HCT116 (cell line): Measurements from ENCODE around the gene MYH10. TPM values are rescaled to one million over a fixed set of nuclear protein-coding genes. Genes with fewer than 3 reads are reported as not detected.
A peak's percentile ranks its signal among the peaks of the same experiment; 100 is the strongest.

Experiments
- ATAC-seq: fragments of 200-7000 bp; cut with Tn5 transposase; 2 replicates; pipeline ENCODE4 v1.9.1; 2020; ENCODE audit warnings: mild to moderate bottlenecking, moderate library complexity
- BruUV-seq: library from RNA; stranded (reverse); fragments of 400-500 nt; replicated peaks from 2 replicates; lab custom pipeline; 2021; lab: Mats Ljungman, UMichigan
- CTCF ChIA-PET: fragments of 300-600 bp; sonication (Branson Sonifier 250); formaldehyde crosslinking; loops from one replicate; lab custom pipeline; 2021; ENCODE audit warnings: antibody characterized with exemption; lab: Charles Lee
- POLR2A ChIA-PET: fragments of 300-600, 350-600 bp; sonication (Branson Sonifier 250); formaldehyde crosslinking; loops from one replicate; lab custom pipeline; 2021; ENCODE audit warnings: antibody characterized with exemption; lab: Charles Lee
- RAD21 ChIA-PET, 2 experiments: fragments of 300-600 bp; sonication (Branson Sonifier 250); formaldehyde crosslinking; loops; one replicate each; lab custom pipeline; 2023; ENCODE audit warnings: low total read pairs in 2 of 2; ENCODE audit not compliant: uncharacterized antibody in 2 of 2, unreplicated experiment in 2 of 2, low non-redundant PET in 1 of 2; lab: Charles Lee
- DNase-seq: peaks from one replicate; pipeline ENCODE4 v3.0.0-alpha.2; 2010; ENCODE audit warnings: low read depth, low spot score
- H2AFZ ChIP-seq: fragments of 200-600 bp; shearing (Covaris generic), sonication (generic); 2 replicates; pipeline ENCODE4 v1.6.1; 2017; ENCODE audit warnings: low read depth, mixed run types, mixed read lengths, antibody characterized with exemption, low read length; ENCODE audit not compliant: poor library complexity, severe bottlenecking
- H3K27ac ChIP-seq: 2 replicates; pipeline ENCODE4 v1.5.1; 2012; ENCODE audit warnings: low read depth, low read length
- H3K27me3 ChIP-seq: fragments of 200-600 bp; sonication (generic); 2 replicates; pipeline ENCODE4 v1.6.1; 2016; ENCODE audit warnings: mixed run types, low read length, mixed read lengths; ENCODE audit not compliant: insufficient read depth
- H3K36me3 ChIP-seq, 2 experiments: fragments of 200-500 bp in 1 of 2; fragments of 200-600 bp in 1 of 2; sonication (Bioruptor generic) in 1 of 2; sonication (generic) in 1 of 2; 2 replicates each; pipeline versions ENCODE4 v1.5.1 to v1.6.1; 2014 to 2016; ENCODE audit warnings: low read length in 2 of 2, inconsistent platforms in 1 of 2, mixed read lengths in 1 of 2, mixed run types in 1 of 2; ENCODE audit not compliant: insufficient read depth in 2 of 2, control insufficient read depth in 1 of 2
- H3K4me1 ChIP-seq, 2 experiments: fragments of 200-600 bp in 1 of 2; sonication (generic) in 1 of 2; 2 replicates each; pipeline versions ENCODE4 v1.5.1 to v1.6.1; 2012 to 2017; ENCODE audit warnings: low read length in 2 of 2, inconsistent platforms in 1 of 2, mild to moderate bottlenecking in 1 of 2, mixed read lengths in 1 of 2, mixed run types in 1 of 2, moderate library complexity in 1 of 2; ENCODE audit not compliant: insufficient read depth in 2 of 2, control insufficient read depth in 1 of 2
- H3K4me2 ChIP-seq: fragments of 200-600 bp; sonication (generic); 2 replicates; pipeline ENCODE4 v1.6.1; 2017; ENCODE audit warnings: mixed run types, low read length, mixed read lengths
- H3K4me3 ChIP-seq, 2 experiments: fragments of 200-600 bp in 1 of 2; sonication (generic) in 1 of 2; replicated peaks in 1 of 2; 2 replicates each; pipeline ENCODE4 v1.5.1; 2011 to 2016; ENCODE audit warnings: low read length in 2 of 2, control low read depth in 1 of 2, low read depth in 1 of 2, mild to moderate bottlenecking in 1 of 2, mixed read lengths in 1 of 2, mixed run types in 1 of 2
- H3K79me2 ChIP-seq: fragments of 200-600 bp; sonication (generic); 2 replicates; pipeline ENCODE4 v1.6.1; 2017; ENCODE audit warnings: mild to moderate bottlenecking, mixed run types, low read length, moderate library complexity, mixed read lengths; ENCODE audit not compliant: insufficient read depth
- H3K9ac ChIP-seq: fragments of 200-600 bp; sonication (generic); 2 replicates; pipeline ENCODE4 v1.6.1; 2016; ENCODE audit warnings: low read length, mixed read lengths
- H3K9me2 ChIP-seq: fragments of 200-600 bp; sonication (generic), shearing (Covaris generic); 2 replicates; pipeline ENCODE4 v1.6.1; 2017; ENCODE audit warnings: mixed run types, mild to moderate bottlenecking, moderate library complexity; ENCODE audit not compliant: insufficient read depth
- H3K9me3 ChIP-seq, 2 experiments: fragments of 200-500 bp in 1 of 2; fragments of 200-600 bp in 1 of 2; sonication (Bioruptor generic) in 1 of 2; sonication (generic) in 1 of 2; 2 replicates each; pipeline ENCODE4 v1.6.1; 2014 to 2017; ENCODE audit warnings: low read length in 2 of 2, mixed read lengths in 2 of 2, inconsistent platforms in 1 of 2, low read depth in 1 of 2, mild to moderate bottlenecking in 1 of 2, mixed run types in 1 of 2, moderate library complexity in 1 of 2; ENCODE audit not compliant: control insufficient read depth in 1 of 2, insufficient read depth in 1 of 2
- H4K20me1 ChIP-seq: fragments of 200-600 bp; sonication (generic), shearing (Covaris generic); 2 replicates; pipeline ENCODE4 v1.6.1; 2017; ENCODE audit warnings: mixed run types, mild to moderate bottlenecking, moderate library complexity; ENCODE audit not compliant: insufficient read depth
- CBX3 ChIP-seq: IDR thresholded peaks from 2 replicates; pipeline ENCODE4 v1.6.1; 2012; ENCODE audit warnings: low read depth
- CEBPB ChIP-seq: IDR thresholded peaks from 2 replicates; pipeline ENCODE4 v1.6.1; 2012; ENCODE audit warnings: low read depth
- EGR1 ChIP-seq: IDR thresholded peaks from 2 replicates; pipeline ENCODE4 v1.6.1; 2012; ENCODE audit warnings: low read depth
- ELF1 ChIP-seq: IDR thresholded peaks from 2 replicates; pipeline ENCODE4 v1.6.1; 2012; ENCODE audit warnings: low read depth, borderline replicate concordance
- EZH2 ChIP-seq: fragments of 200-600 bp; sonication (generic); IDR thresholded peaks from 2 replicates; pipeline ENCODE4 v1.6.1; 2017; ENCODE audit warnings: antibody characterized with exemption, mixed run types
- EZH2phosphoT487 ChIP-seq: fragments of 200-600 bp; IDR thresholded peaks from 2 replicates; pipeline ENCODE4 v1.6.1; 2018; ENCODE audit warnings: antibody characterized with exemption, borderline replicate concordance
- POLR2A ChIP-seq: IDR thresholded peaks from 2 replicates; pipeline ENCODE4 v1.7.0; 2011; ENCODE audit warnings: borderline replicate concordance; ENCODE audit not compliant: insufficient read depth, insufficient read length; ENCODE audit errors: extremely low read depth
- POLR2AphosphoS5 ChIP-seq: IDR thresholded peaks from 2 replicates; pipeline ENCODE4 v1.6.1; 2011; ENCODE audit warnings: mild to moderate bottlenecking, low read depth, low read length, moderate library complexity
- SP1 ChIP-seq: IDR thresholded peaks from 2 replicates; pipeline ENCODE4 v1.6.1; 2012; ENCODE audit warnings: low read depth
- TCF7L2 ChIP-seq: IDR thresholded peaks from 2 replicates; pipeline ENCODE4 v1.7.0; 2011; ENCODE audit warnings: borderline replicate concordance, inconsistent platforms; ENCODE audit not compliant: insufficient read depth, insufficient read length; ENCODE audit errors: extremely low read depth
- YY1 ChIP-seq: IDR thresholded peaks from 2 replicates; pipeline ENCODE4 v1.6.1; 2011; ENCODE audit warnings: low read length, low read depth, moderate library complexity, mild to moderate bottlenecking; ENCODE audit not compliant: insufficient replicate concordance; ENCODE audit errors: extremely low read depth
- intact Hi-C: fragments of 100-400 bp; cut with micrococcal nuclease; formaldehyde crosslinking; loops from 2 replicates; pipeline ENCODE4 v1.10.0; 2022
- total RNA-seq: library from RNA; stranded (reverse); gene quantifications from one replicate; pipeline ENCODE4 v1.2.1, GENCODE V29; 2021; ENCODE audit not compliant: unreplicated experiment
- TF ChIP-seq, protein P1 (sequence below): IDR thresholded peaks from 2 replicates; pipeline ENCODE4 v1.6.1; 2012

The MYH10 gene
- total RNA-seq, 1 experiment from 2014 or later, result 39.2 TPM

DNA sequence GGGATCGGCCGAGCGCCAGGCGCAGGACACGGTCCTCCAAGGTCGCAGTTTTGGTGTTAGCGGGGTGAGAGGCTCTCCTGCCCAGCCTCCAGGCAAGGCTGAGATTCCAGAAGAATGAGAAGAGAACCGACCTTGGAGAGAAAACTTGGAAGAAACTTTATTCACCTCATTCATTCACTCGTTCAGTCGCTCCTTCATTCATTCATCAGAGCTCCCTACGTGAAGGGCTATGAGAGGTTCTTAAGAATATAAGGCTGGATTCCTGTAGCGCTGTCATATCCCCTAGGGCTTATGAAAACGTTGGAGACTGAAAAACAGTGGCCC lies 991 bp upstream of the MYH10 start:
- peak overlapping the region; percentile 93 for H3K9ac ChIP-seq
- peaks cover 30% of the 10 kb centered on the region for H3K79me2 ChIP-seq
- H3K27me3 ChIP-seq, result no peaks in the 10 kb centered on the region
- peak; percentile 13 for DNase-seq
- no peak for TF ChIP-seq TCF7L2
- no peak for TF ChIP-seq EZH2
- TF ChIP-seq YY1, result no peak
- TF ChIP-seq CEBPB, result no peak
- TF ChIP-seq EGR1, result peak; percentile 13; the same call in 1 of the 2 replicates
- no peak for TF ChIP-seq CBX3
- TF ChIP-seq EZH2phosphoT487, result no peak
- TF ChIP-seq POLR2A, result peak; percentile 7
- no peak for TF ChIP-seq ELF1
- no peak for TF ChIP-seq SP1
- TF ChIP-seq, protein P1, sequence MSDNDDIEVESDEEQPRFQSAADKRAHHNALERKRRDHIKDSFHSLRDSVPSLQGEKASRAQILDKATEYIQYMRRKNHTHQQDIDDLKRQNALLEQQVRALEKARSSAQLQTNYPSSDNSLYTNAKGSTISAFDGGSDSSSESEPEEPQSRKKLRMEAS, result no peak
- TF ChIP-seq POLR2AphosphoS5, result no peak
- TF ChIP-seq, all 23 proteins: peak for 2
- ATAC-seq, result no peak
- TSS peak; percentile 86 for BruUV-seq
- H2AFZ ChIP-seq, result peak overlapping the region; percentile 87
- peak overlapping the region; percentile 95 to 96 for H3K4me3 ChIP-seq
- H3K27ac ChIP-seq, result peak overlapping the region; percentile 65
- RAD21 ChIA-PET, result no interaction called here
- CTCF ChIA-PET, result no interaction called here
- no peaks in the 10 kb centered on the region for H3K9me3 ChIP-seq
- H3K9me2 ChIP-seq, result no peaks in the 10 kb centered on the region
- intact Hi-C loops, result loop anchor here (5.0 kb wide), 1 partner anchor 194 kb away; the partner anchor contains the start of gene NDEL1
- H3K4me1 ChIP-seq, result peaks cover 11 to 15% of the 10 kb centered on the region in 2 experiments
- POLR2A ChIA-PET, result interaction anchor here (1.2 kb wide), 1 partner anchor 248 kb away, joined by 3 read pairs; no protein-coding TSS in a partner anchor
- H4K20me1 ChIP-seq, result no peaks in the 10 kb centered on the region
- no peaks in the 10 kb centered on the region for H3K36me3 ChIP-seq
- H3K4me2 ChIP-seq, result peak overlapping the region; percentile 90
